ENCODE measurements around the gene CD36.

The CD36 gene

DNA sequence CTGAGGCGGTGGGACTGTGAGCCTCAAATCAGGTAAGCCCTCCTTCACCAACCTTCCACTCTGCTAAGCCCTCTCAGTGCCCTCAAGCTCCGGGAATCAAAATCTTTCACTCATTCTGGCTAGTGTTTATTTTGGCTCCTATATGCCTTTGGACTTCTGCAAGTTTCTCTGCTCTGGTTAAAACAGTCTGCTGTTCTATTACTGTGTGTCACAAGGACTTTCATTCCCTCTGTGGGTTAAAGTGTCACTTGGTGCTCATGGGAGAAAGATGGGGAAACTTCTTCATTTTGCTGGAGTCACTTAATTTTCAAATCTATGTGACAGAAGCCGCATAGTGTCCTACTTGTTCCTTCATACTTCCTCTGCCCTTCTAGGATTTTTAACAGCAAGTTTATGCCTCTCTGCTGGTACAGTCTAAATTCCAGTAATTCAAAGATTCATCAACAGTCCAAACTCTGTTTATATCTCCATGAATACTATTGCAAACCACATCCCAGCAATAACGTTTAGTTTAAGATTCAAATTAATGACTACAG is 61.3 kb downstream of the CD36 start:
- DNase-seq (ENCODE audit: low read depth, low spot score): no peak

DNA sequence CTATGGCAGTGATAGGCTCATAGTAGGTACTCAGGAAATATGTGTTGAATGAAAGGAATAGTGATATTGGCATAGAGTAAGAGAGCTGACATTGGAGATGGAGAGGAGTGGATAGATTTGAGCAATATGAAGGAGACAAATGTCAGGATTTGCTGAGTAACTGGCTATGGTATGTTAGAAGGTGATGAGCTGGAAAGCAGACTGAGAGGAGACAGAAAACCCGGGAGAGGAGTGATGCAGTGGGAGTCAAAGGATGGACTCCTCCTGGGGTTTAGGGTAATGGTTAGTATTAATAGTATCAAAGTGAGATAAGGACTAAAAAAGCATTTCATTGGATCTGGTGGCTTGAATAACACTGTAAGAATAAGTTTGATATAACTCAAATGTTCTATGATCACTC is 64.8 kb downstream of the CD36 start:
- DNase-seq (ENCODE audit: low read depth, low spot score): no peak

GRCh38 chr7:80705130-80705781 is 66.8 kb downstream of the CD36 start:
- no peak for DNase-seq (ENCODE audit: low read depth, low spot score)

GRCh38 chr7:80707318-80707717 is 68.9 kb downstream of the CD36 start:
- no peak for DNase-seq (ENCODE audit: low read depth, low spot score)

DNA sequence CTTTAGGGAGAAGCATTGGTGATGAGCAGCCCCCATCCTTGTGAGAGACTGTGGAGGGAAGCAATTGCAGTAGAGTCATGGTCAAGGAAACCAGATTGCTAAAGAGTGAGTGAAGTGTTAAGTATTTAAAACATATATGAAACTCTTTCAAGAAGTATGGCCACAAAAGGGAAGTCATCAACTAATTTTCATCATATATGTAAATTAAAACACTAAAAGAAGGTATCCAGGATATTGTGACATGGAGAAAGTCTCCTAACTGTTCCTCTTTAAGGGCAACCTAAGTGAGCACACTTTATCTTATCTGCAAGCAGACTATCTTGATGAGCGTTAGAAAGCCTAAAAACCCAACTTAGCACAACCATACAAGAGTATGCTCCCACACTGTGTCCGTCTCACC is 69.7 kb downstream of the CD36 start:
- no peak for DNase-seq (ENCODE audit: low read depth, low spot score)

- no peak for DNase-seq (ENCODE audit: low read depth, low spot score)
These were observed 73.1 kb downstream of the CD36 start for GRCh38 chr7:80711531-80711930.

GRCh38 chr7:80719261-80719660 is 80.8 kb downstream of the CD36 start:
- DNase-seq (ENCODE audit: low read depth, low spot score): no peak

- DNase-seq (ENCODE audit: low read depth, low spot score): no peak
These were observed 81.7 kb downstream of the CD36 start for GRCh38 chr7:80720146-80720545.

GRCh38 chr7:80721883-80722615 is 83.6 kb downstream of the CD36 start:
- DNase-seq (ENCODE audit: low read depth, low spot score): no peak

- no peak for DNase-seq (ENCODE audit: low read depth, low spot score)
These were observed 84.3 kb downstream of the CD36 start for GRCh38 chr7:80722616-80723195.

DNA sequence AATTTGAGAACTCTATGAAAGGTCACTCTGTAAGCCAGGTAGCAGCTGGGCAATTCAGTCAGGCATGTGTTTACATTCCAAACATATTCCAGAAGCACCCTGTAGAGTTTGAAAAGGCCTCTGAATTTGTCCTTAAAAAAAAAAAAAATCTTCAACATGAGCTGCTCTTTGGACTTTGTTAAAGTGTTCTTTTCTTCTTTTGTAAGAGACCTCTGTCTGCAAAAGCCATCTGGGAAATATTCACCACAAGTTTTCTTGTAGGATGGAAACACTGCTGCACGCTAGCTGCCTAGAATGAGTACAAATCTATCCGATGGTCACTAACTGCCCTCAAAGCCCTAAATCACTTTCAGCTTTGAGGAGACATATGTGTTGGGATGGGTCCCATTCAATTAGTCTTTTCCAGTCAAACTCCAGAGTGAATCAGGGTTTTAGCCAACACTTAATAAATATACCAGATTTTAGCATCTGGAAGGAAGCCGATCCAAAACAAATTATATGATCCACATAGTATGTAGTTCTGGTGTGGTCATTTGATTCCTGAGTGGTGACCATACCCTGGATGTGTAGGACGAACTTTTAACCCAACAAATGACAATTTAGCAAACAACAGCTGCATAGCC is 85.9 kb downstream of the CD36 start:
- no peak for DNase-seq (ENCODE audit: low read depth, low spot score)

DNA sequence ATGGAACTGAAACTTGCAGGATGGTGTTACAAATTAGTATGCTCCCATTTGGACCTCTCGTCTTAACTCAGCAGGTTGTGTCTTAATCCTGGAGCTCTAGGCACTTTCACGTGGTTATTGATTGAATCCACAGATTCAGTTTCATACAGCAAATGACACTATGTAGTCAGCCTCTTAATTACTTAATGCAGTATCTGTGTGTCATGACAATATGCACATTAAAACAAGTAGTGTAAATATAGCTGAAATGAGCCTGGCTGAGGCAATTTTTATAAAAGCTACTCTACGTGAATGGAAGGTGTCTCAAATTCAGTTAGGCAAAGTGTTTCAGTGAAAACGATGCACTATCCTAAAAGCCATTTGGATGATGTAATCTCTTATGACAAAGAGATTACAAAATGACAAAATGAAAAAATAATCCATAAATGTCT is 86.8 kb downstream of the CD36 start:
- no peak for DNase-seq (ENCODE audit: low read depth, low spot score)
